Mammary epithelial cell (primary cell): ENCODE data around the gene LY86.

Source experiments
- CTCF ChIP-seq, 2 donors: IDR thresholded peaks in 1 of 2; conservative IDR thresholded peaks in 1 of 2; 2 replicates each; pipeline ENCODE4 v1.5.1; 2011 to 2012; ENCODE audit warnings: inconsistent platforms in 2 of 2, low read length in 2 of 2, mild to moderate bottlenecking in 2 of 2, control low read depth in 1 of 2, low read depth in 1 of 2; ENCODE audit not compliant: insufficient read depth in 1 of 2; ENCODE audit errors: extremely low read depth in 1 of 2
- EZH2 ChIP-seq: IDR thresholded peaks from 2 replicates; pipeline ENCODE4 v1.6.1; 2012; ENCODE audit warnings: low read length, inconsistent platforms, borderline replicate concordance

DNA sequence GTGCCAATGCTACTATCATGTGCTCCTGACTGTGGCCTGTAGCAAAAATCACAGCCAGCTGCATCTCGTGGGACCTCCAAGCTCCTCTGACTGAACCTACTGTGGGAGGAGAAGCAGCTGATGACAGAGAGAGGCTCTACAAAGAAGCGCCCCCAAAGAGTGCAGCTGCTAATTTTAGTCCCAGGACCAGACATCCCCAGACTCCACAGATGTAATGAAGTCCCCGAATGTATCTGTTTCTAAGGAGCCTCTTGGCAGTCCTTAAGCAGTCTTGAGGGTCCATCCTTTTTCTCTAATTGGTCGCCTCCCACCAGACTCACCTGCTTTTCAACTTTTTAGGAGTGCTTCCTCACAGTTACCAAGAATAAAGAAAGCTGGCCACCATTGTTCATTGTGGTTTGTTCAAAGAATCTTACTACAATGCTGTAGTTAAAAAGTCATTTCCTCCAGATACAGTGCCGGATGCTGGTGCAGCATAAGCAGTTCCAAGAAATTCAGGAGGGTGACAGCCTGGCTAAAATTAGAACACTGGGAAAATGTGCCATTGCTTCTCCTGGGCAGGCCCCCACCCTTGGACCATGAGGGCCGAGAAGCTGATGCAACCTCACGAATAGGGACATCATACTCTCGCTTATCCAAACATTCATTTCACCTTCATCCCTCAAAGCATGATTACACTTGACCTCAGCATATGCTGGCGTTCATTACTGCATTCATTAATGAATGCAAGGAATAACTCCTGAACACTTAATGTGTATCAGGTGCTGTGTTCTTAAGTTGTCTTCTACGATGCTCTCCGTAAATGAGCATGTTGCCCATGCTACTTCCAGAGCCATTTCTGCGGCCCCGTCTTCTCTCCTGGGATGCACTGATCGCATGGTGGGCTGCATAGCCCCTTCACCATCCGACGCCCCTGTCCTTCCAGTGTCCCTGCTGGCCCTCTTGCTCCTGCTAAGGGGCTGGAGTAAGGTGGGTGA lies 66.4 kb downstream of the LY86 start:
- TF ChIP-seq CTCF (conservative IDR thresholded peaks at IDR 0.05 in 1 of 2, IDR thresholded peaks at IDR 0.05 in 1 of 2; ENCODE audit: extremely low read depth in 1 of 2, insufficient read depth in 1 of 2, low read depth in 1 of 2, low read length in 2 of 2) (no peak), EZH2 (no peak)
